OCI-LY7 (cell line): ENCODE measurements around the gene OGFR. TPM values are rescaled to one million over a fixed set of nuclear protein-coding genes. Genes with fewer than 3 reads are reported as not detected.

ENCODE experiments used
- BruUV-seq: library from RNA; stranded (reverse); fragments of 400-500 nt; replicated peaks from 2 replicates; lab custom pipeline; 2021; lab: Mats Ljungman, UMichigan
- CTCF ChIA-PET: fragments of 300-600 bp; sonication (Branson Sonifier 250); formaldehyde crosslinking; loops from one replicate; lab custom pipeline; 2022; ENCODE audit warnings: antibody characterized with exemption; ENCODE audit not compliant: unreplicated experiment; lab: Charles Lee
- POLR2A ChIA-PET: fragments of 300-600 bp; sonication (Branson Sonifier 250); formaldehyde crosslinking; loops from one replicate; lab custom pipeline; 2022; ENCODE audit warnings: antibody characterized with exemption; lab: Charles Lee
- DNase-seq: peaks from one replicate; pipeline ENCODE4 v3.0.0-alpha.2; 2015; ENCODE audit warnings: low spot score
- H2AFZ ChIP-seq: fragments of 200-600 bp; sonication (generic), shearing (Covaris generic); 2 replicates; pipeline ENCODE4 v1.6.1; 2014; ENCODE audit warnings: mild to moderate bottlenecking, antibody characterized with exemption, low read length, moderate library complexity
- H3K27ac ChIP-seq: fragments of 200-600 bp; sonication (generic); 2 replicates; pipeline ENCODE4 v1.5.1; 2014; ENCODE audit warnings: mixed run types, low read depth, mild to moderate bottlenecking, moderate library complexity, low read length, inconsistent platforms; ENCODE audit not compliant: poor library complexity, severe bottlenecking
- H3K36me3 ChIP-seq: fragments of 200-600 bp; sonication (generic); 2 replicates; pipeline ENCODE4 v1.6.1; 2014; ENCODE audit warnings: mild to moderate bottlenecking, antibody characterized with exemption, low read length, moderate library complexity, mixed read lengths; ENCODE audit not compliant: insufficient read depth
- H3K4me1 ChIP-seq: fragments of 200-600 bp; sonication (generic); 2 replicates; pipeline ENCODE4 v1.5.1; 2014; ENCODE audit warnings: mild to moderate bottlenecking, low read length; ENCODE audit not compliant: insufficient read depth, poor library complexity, severe bottlenecking
- H3K4me2 ChIP-seq: fragments of 200-600 bp; sonication (generic); 2 replicates; pipeline ENCODE4 v1.6.1; 2014; ENCODE audit warnings: mild to moderate bottlenecking, low read length
- H3K4me3 ChIP-seq: fragments of 200-600 bp; sonication (generic); 2 replicates; pipeline ENCODE4 v1.5.1; 2014; ENCODE audit warnings: mild to moderate bottlenecking, low read depth, low read length; ENCODE audit not compliant: poor library complexity, severe bottlenecking
- H3K79me2 ChIP-seq: fragments of 200-600 bp; sonication (generic); 2 replicates; pipeline ENCODE4 v1.6.1; 2016; ENCODE audit warnings: low read depth, mild to moderate bottlenecking, low read length, moderate library complexity, mixed read lengths; ENCODE audit not compliant: insufficient read depth
- H3K9me2 ChIP-seq: fragments of 200-600 bp; sonication (generic); 2 replicates; pipeline ENCODE4 v1.6.1; 2016; ENCODE audit warnings: mild to moderate bottlenecking, low read length, mixed read lengths; ENCODE audit not compliant: insufficient read depth
- H3K9me3 ChIP-seq: fragments of 200-600 bp; sonication (generic); 2 replicates; pipeline ENCODE4 v1.6.1; 2014; ENCODE audit warnings: mild to moderate bottlenecking, mixed run types, low read length, mixed read lengths
- H4K20me1 ChIP-seq: fragments of 200-600 bp; sonication (generic); 2 replicates; pipeline ENCODE4 v1.6.1; 2014; ENCODE audit warnings: mild to moderate bottlenecking, antibody characterized with exemption, low read length, moderate library complexity, mixed read lengths; ENCODE audit not compliant: insufficient read depth
- EZH2phosphoT487 ChIP-seq: fragments of 200-600 bp; sonication (generic); IDR thresholded peaks from 2 replicates; pipeline ENCODE4 v1.6.1; 2018; ENCODE audit warnings: low read depth, borderline replicate concordance, mild to moderate bottlenecking, mixed run types, antibody characterized with exemption, low read length, moderate library complexity, mixed read lengths
- intact Hi-C: fragments of 100-400 bp; cut with micrococcal nuclease; formaldehyde crosslinking; loops from one replicate; pipeline ENCODE4 v1.10.0; 2022; ENCODE audit not compliant: unreplicated experiment
- total RNA-seq, 2 experiments: library from RNA; depleted of rRNA in 1 of 2; stranded (reverse); fragments of >200 nt in 1 of 2; shearing (Covaris generic) in 1 of 2; gene quantifications; 2 replicates each; pipeline ENCODE4 v1.2.3, GENCODE V29; 2014 to 2022
- TF ChIP-seq, protein P1 (sequence below): fragments of 200-600 bp; sonication (generic); conservative IDR thresholded peaks from 2 replicates; pipeline ENCODE4 v1.5.1; 2014; ENCODE audit warnings: mild to moderate bottlenecking, antibody characterized with exemption, low read length, moderate library complexity, mixed read lengths

OGFR gene
- total RNA-seq, 2 experiments from 2014 or later = 64.8 to 69.9 TPM

DNA sequence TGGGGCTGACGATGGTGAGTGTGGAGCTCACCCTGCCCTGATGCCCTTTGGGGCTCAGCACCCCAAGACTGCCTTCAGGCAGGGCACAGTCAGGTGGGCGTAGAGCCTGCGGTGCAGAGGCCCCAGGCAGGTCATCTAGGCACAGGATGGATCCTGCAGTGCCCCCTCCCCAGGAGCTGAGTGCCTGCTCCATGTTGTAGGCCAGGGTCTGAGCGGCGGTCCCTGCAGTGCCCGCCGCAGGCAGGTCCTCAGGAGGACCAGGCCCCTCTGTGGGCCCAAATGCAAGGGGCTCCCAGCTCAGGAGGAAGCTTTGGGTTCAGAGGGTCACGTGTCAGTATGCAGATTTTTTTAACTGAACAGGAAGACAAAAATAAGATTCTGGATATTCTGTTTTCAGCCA, 5.6 kb upstream of the OGFR start:
- H3K4me1 ChIP-seq = peaks cover 37% of the 10 kb centered on the region
- CTCF ChIA-PET = interaction anchor here (0.6 kb wide), 1 partner anchor 120 kb away, joined by 4 read pairs; no protein-coding TSS in a partner anchor
- H4K20me1 ChIP-seq = no peaks in the 10 kb centered on the region
- H2AFZ ChIP-seq = no peak overlapping the region
- no peaks in the 10 kb centered on the region for H3K9me2 ChIP-seq
- no peak overlapping the region for H3K27ac ChIP-seq
- no peaks in the 10 kb centered on the region for H3K9me3 ChIP-seq
- no TSS peak for BruUV-seq
- no peak overlapping the region for H3K4me3 ChIP-seq
- POLR2A ChIA-PET = no interaction called here
- H3K79me2 ChIP-seq = peaks cover 8% of the 10 kb centered on the region; the same call in 1 of the 2 replicates
- intact Hi-C loops = no loop called here
- H3K4me2 ChIP-seq = no peak overlapping the region
- TF ChIP-seq EZH2phosphoT487 = no peak
- TF ChIP-seq, protein P1, sequence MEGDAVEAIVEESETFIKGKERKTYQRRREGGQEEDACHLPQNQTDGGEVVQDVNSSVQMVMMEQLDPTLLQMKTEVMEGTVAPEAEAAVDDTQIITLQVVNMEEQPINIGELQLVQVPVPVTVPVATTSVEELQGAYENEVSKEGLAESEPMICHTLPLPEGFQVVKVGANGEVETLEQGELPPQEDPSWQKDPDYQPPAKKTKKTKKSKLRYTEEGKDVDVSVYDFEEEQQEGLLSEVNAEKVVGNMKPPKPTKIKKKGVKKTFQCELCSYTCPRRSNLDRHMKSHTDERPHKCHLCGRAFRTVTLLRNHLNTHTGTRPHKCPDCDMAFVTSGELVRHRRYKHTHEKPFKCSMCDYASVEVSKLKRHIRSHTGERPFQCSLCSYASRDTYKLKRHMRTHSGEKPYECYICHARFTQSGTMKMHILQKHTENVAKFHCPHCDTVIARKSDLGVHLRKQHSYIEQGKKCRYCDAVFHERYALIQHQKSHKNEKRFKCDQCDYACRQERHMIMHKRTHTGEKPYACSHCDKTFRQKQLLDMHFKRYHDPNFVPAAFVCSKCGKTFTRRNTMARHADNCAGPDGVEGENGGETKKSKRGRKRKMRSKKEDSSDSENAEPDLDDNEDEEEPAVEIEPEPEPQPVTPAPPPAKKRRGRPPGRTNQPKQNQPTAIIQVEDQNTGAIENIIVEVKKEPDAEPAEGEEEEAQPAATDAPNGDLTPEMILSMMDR = no peak
- peaks cover 42% of the 10 kb centered on the region for H3K36me3 ChIP-seq
- DNase-seq = no peak

DNA sequence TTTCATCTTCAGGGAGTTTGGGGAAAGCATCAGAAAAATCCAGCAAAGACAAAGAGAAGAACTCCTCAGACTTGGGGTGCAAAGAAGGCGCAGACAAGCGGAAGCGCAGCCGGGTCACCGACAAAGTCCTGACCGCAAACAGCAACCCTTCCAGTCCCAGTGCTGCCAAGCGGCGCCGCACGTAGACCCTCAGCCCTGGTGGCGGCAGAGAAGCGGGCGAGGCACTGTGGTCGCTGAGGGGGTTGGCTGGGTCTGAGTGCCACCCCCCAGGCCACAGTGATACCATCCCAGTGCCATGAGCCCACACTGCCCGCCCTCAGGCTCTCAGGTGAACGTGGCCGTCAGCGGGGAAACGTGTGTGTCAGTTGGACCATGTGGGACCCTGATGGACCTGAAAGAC, 5.2 kb upstream of the OGFR start:
- no peak overlapping the region for H3K4me2 ChIP-seq
- intact Hi-C loops = no loop called here
- no peaks in the 10 kb centered on the region for H3K9me2 ChIP-seq
- CTCF ChIA-PET = interaction anchor here (0.6 kb wide), 1 partner anchor 121 kb away, joined by 4 read pairs; no protein-coding TSS in a partner anchor
- no peak overlapping the region for H3K27ac ChIP-seq
- peaks cover 8% of the 10 kb centered on the region; the same call in 1 of the 2 replicates for H3K79me2 ChIP-seq
- H3K4me1 ChIP-seq = peaks cover 39% of the 10 kb centered on the region
- peaks cover 42% of the 10 kb centered on the region for H3K36me3 ChIP-seq
- no peak overlapping the region for H2AFZ ChIP-seq
- H3K9me3 ChIP-seq = no peaks in the 10 kb centered on the region
- no peak for TF ChIP-seq EZH2phosphoT487
- TF ChIP-seq, protein P1 = no peak
- no peaks in the 10 kb centered on the region for H4K20me1 ChIP-seq
- no peak overlapping the region for H3K4me3 ChIP-seq
- BruUV-seq = TSS peak; percentile 74
- no peak for DNase-seq
- POLR2A ChIA-PET = no interaction called here

DNA sequence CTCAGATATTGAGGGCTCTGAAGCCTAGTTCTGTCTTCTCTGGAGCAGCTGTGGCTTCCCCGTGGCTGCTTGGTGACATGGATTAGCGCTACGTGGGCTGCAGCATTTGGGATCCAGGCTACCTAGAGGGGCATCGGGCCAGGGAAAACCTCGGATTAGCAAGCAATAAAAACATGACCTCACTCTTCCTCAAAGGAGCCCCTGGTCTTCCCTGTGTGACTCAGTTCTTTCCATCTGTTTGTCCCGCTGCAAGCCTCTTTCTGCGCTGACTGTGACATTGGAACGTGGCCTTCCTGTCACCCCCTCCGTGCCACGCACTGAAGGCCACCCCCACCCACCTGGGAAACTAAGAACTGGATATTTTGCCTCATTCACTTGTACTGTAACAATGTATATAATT, 4.8 kb upstream of the OGFR start:
- no peak for DNase-seq
- no TSS peak for BruUV-seq
- intact Hi-C loops = no loop called here
- no peaks in the 10 kb centered on the region for H4K20me1 ChIP-seq
- ChIA-PET CTCF (no interaction called here), POLR2A (no interaction called here)
- H3K27ac ChIP-seq = no peak overlapping the region
- H3K9me2 ChIP-seq = no peaks in the 10 kb centered on the region
- TF ChIP-seq, protein P1 = no peak
- no peak for TF ChIP-seq EZH2phosphoT487
- H3K36me3 ChIP-seq = peaks cover 42% of the 10 kb centered on the region
- peaks cover 35% of the 10 kb centered on the region for H3K4me1 ChIP-seq
- peaks cover 9% of the 10 kb centered on the region; the same call in 1 of the 2 replicates for H3K79me2 ChIP-seq
- H3K9me3 ChIP-seq = no peaks in the 10 kb centered on the region
- no peak overlapping the region for H2AFZ ChIP-seq
- no peak overlapping the region for H3K4me3 ChIP-seq
- H3K4me2 ChIP-seq = no peak overlapping the region
